DMS53 treated with DMSO at 0.1 percent for 48 hours (cell line): ENCODE data around the gene ARHGEF12.

Experiments
- DNase-seq: peaks from one replicate; lab custom pipeline; 2025; ENCODE audit not compliant: unreplicated experiment; lab: John Stamatoyannopoulos, UW

ARHGEF12 gene

DNA sequence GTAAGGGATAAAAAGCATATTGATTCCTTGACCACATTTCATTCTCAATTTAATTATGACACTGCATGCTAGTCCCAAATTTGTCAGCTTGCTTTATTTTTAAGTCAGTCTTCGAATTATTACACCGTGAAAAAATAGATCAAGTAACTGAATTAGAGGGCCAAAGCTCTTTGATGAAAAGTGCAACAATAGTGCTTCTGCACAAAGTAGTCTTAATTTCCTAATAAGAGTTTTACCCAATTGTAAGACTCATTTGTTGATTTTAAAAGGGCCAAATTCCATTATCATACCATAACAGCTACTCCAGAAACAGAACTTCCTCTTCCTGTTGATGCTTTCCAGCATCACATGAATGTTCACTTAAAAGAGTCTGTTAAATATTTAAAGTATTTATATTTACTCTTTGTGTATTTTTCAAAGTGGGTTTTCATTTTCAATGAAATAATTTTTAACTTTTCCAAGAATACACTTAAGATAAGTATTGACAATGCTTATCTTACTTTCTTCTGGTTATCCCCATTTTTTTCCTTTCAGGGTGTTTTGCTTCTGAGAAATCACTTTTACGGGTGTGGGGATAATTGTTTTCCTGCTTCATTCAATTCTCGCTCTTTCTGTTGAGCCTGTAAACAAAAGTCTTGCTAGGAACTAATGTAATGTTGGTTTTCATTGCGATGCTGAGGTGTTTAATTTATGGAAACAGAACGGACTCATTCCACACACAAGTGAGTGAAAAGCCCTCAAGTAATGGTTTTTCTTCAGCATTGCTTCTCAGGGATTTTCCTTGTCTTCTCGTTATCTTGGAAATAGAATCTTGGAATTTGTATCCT is 2.1 kb downstream of the ARHGEF12 start:
- DNase-seq = no peak

- DNase-seq = no peak
These were observed 3.2 kb downstream of the ARHGEF12 start for GRCh38 chr11:120339394-120339890.

GRCh38 chr11:120340529-120340928 is 4.3 kb downstream of the ARHGEF12 start:
- DNase-seq = no peak

- no peak for DNase-seq
These were observed 6.0 kb downstream of the ARHGEF12 start for GRCh38 chr11:120342226-120342625.

- DNase-seq = no peak
These were observed 6.5 kb downstream of the ARHGEF12 start for GRCh38 chr11:120342678-120343077.

GRCh38 chr11:120343429-120343828 is 7.2 kb downstream of the ARHGEF12 start:
- no peak for DNase-seq

DNA sequence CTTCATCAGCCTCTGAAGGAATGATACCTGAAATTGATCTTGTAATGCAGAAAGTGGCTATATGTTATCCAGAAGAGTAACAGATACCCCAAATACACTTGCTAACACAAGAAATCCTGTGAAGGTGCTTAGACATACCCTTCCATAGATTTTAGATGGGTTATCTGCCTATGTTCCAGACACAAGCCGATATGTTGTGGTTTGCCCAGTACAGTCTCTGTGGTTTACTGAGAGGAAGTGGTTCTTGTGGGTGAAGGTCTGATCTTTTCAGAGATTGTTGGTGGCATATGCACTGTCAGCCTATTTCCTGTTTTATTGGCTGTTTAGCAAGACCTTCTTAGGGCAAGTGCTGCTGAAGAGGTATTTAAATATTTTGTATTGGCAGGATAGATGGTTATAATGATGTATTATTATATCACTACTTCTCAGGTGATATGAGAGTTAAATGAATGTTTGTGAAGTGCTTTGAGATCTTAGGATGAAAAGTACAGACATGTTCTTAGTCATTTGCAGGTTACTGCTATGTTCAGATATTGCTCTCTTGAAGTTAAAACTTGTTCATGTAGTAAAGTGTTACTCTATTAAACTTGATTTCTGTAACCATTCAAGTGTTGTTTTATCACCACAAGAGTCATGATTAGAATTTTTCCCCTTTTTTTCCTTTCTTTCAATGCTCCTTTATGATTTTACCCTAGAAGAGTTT is 8.2 kb downstream of the ARHGEF12 start:
- DNase-seq = no peak

DNA sequence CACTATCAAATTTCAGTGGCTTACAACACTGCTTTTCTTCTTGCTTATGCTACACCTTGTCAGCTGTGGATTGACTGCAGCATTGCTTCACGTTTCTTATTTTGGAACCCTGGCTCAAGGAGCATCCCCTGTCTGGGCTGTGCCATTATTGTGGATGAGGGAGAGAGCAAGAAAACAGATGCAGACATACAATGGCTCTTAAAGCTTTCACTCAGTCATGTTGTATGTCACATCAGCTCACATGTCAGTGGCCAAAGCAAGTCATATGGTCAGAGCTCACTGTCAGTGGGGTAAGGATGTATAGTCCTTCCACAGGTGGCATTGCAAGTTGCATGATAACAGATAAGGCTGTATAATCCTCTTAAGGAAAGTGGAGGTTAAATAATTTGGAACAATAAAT is 10.0 kb downstream of the ARHGEF12 start:
- DNase-seq = no peak

DNA sequence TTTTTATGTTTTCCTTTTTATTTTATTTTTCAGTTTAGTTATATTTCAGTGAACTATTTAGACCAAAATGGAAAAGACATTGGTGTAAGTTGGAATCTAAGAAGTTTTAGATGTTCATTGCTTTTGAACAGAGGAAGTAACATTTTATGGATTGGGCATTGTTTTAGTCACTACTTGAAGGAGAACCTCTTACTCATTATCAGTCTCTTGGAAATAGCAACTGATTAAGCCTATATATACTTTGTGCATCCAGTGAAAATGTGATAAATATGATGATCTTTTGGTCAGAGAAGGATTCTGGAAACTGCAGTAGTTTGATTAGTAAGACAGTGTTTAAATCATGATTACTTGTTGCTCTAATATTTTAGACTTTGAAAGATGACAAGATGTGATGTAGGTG is 14.4 kb downstream of the ARHGEF12 start:
- no peak for DNase-seq

DNA sequence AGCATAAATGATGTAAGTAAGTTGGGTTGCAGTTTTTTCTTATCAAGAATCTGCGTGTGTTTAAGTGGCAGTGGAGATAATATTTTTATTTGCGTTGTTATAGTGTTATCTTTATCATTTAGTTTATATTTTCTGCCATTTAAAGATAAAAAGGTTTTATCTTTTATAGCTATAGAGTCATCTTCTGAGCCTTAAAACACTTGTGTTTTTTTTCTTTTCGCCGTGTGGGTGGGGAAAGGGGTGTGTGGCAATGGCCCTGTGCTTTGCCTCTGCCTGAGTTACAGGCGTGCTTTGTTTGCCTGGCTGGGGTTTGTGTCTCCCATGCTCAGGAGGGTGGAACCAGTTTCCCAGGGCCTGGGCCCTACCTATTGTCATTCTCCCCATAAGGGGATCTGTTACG is 16.2 kb downstream of the ARHGEF12 start:
- DNase-seq = no peak

DNA sequence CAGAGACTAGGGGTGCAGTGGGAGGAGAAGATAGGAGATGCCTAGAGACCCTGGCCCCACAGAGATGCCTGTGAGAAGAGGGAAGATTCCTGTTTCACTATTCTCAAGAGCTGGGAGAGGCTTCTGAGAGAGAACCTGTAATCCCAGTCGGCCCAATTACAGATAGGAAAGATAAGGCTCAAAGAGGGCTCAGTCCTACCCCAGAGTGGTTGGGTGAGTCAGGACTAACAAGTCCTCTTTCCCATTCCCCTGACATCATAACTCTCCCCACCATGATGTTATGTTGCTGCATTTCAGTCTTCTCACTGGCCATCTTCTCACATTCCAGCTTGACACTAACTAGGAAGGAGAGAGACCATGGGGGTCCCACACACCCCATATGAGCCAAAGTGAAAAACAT is 17.9 kb downstream of the ARHGEF12 start:
- DNase-seq = no peak

DNA sequence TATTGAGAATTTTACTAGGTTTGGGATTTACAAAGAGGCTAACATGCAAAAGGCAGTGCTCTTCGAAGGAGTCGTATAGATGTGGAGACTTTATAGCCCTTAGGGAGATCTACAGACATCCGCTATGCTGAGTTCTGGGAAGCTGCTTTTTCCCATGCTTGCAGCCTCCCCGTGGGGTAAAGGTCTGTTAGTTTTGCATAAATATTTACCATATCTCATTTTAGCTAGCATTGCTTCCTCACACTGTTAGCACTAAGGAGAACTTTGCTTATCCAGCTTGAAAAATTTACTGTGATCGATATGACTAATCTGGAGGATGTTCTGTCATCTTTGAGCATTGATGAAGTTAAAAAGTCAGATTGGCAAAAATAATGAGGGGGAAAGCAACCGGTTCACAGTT is 18.6 kb downstream of the ARHGEF12 start:
- DNase-seq = no peak

DNA sequence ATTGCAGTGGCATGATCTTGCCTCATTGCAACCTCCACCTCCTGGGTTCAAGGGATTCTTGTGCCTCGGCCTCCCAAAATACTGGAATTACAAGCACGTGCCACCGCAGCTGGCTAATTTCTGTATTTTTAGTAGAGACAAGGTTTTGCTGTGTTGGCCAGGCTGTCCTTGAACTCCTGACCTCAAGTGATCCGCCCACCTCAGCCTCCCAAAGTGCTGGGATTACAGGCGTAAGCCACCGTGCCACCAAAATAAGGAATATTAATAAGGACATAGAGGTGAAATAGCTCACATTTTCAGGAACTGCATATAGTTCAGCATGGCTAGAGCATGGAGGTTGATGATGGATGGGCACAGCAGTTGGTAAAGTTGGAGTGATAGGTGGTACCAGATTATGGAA is 21.4 kb downstream of the ARHGEF12 start:
- no peak for DNase-seq

DNA sequence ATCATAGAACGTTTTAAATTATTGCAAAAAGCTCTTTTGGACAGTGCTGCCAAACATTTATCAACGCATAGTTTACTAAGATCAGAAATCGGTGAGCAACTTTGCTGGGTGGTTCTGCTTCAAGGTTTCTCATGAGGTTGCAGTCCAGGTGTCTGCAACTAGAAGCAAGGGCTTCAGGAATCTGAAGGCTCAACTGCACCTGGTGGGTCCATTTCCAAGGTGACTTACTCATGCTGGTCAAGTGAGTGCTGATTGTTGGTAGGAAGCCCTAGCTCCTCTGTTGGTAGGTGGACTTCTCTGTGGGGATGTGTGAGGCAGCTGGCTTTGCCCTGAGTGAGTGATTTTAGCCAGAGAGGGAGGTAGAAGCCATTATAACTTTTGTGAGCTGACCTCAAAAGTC is 22.5 kb downstream of the ARHGEF12 start:
- DNase-seq = no peak

- no peak for DNase-seq
These were observed 27.2 kb downstream of the ARHGEF12 start for GRCh38 chr11:120363436-120363835.

DNA sequence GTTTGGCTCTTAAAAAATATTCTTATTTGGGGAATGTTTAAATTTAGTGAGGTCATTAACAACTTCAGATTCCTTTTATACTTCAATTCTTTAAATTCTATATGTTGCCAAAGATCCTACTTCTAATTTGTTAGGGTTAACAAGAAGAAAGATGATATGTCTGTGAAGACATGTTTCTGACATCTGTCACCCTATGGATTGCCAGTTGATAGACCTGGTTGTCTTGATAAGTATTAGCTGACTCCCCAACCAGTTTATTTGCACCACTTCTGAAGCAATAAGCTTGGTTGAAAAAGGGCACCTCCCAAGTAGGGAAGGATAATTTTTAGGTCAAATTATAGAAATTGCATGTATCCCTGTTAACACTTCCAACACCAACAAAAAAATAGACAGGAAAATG is 29.3 kb downstream of the ARHGEF12 start:
- DNase-seq = no peak

- DNase-seq = no peak
These were observed 36.1 kb downstream of the ARHGEF12 start for GRCh38 chr11:120372296-120372695.

DNA sequence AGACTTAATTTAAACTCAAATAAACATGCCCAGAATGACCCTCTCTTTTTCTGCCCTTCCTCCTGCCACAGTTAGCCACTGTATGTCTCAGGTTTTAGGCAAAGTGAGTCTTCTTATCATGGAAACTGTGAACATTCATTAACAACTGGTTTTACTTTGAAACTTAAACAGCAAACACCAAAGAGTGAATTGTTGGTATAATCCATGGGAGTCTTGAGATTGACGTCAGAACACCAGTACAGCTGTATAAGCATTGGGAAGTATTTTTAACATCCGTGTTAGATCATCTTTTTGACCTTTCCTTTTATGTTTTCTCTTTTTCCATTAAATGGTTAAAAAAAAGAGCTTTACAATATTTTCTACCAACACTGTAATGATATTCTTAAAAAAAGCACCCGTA is 38.9 kb downstream of the ARHGEF12 start:
- DNase-seq = no peak

DNA sequence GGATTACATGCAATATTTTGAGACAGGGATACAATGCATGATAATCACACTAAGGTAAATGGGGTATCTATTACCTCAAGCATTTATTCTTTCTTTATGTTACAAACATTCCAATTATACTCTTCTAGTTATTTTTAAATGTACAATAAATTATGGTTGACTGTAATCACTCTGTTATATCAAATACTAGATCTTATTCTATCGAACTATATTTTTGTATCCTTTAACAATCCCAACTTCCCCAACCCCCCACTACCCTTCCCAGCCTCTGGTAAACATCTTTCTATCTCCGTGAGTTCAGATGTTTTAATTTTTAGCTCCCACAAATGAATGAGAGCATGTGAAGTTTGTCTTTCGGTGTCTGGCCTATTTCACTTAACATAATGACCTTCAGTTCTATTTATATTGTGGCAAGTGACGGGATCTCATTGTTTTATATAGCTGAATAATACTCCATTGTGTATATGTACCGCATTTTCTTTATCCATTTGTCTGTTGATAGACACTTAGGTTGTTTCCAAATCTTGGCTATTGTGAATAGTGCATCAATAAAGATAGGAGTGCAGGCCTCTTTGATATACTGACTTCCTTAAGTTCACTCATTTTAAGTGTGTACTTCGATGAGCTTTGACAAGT is 40.5 kb downstream of the ARHGEF12 start:
- no peak for DNase-seq

GRCh38 chr11:120378474-120378873 is 42.3 kb downstream of the ARHGEF12 start:
- no peak for DNase-seq

GRCh38 chr11:120381401-120381800 is 45.2 kb downstream of the ARHGEF12 start:
- DNase-seq = no peak
